Gastrocnemius medialis (tissue), 4 donors: Measurements from ENCODE around the gene GRM5.

Experiments used
- CTCF ChIP-seq, 5 experiments: fragments of 450-650 bp in 3 of 5; fragments of 200-600 bp in 2 of 5; sonication (generic) in 2 of 5; IDR thresholded peaks in 4 of 5; conservative IDR thresholded peaks in 1 of 5; 1 replicate in 4 of 5; 2 replicates in 1 of 5; pipeline ENCODE4 v1.5.1; 2016 to 2019; ENCODE audit warnings: antibody characterized with exemption in 5 of 5, mild to moderate bottlenecking in 3 of 5, moderate library complexity in 3 of 5
- POLR2A ChIP-seq, 2 donors: fragments of 450-650 bp; IDR thresholded peaks; one replicate each; pipeline ENCODE4 v1.6.1; 2017; ENCODE audit warnings: antibody characterized with exemption in 2 of 2, mild to moderate bottlenecking in 2 of 2, moderate library complexity in 2 of 2

GRCh38 chr11:88697139-88697538, 368.6 kb downstream of the GRM5 start:
- TF ChIP-seq CTCF (IDR thresholded peaks at IDR 0.05 in 4 of 5, conservative IDR thresholded peaks at IDR 0.05 in 1 of 5) = no peak
- no peak for TF ChIP-seq POLR2A (IDR thresholded peaks at IDR 0.05)
